Stimulated activated CD4-positive, alpha-beta T cell treated with anti-CD3 and anti-CD28 coated beads, Interleukin-15, amount 100 ng/mL, for 48 hours (primary cell): ENCODE data around the gene MALL.
"Not testable (repeated sequence)": the region's sequence is repeated elsewhere in the genome, so short reads cannot be mapped to it uniquely, and the experiment has no call there.

Source experiments
- DNase-seq, 2 donors: peaks; one replicate each; pipeline ENCODE4 v3.0.0-alpha.2; 2020; ENCODE audit warnings: low read depth in 2 of 2

MALL gene

GRCh38 chr2:110097506-110098220 is 18.0 kb downstream of the MALL start:
- no peak for DNase-seq

DNA sequence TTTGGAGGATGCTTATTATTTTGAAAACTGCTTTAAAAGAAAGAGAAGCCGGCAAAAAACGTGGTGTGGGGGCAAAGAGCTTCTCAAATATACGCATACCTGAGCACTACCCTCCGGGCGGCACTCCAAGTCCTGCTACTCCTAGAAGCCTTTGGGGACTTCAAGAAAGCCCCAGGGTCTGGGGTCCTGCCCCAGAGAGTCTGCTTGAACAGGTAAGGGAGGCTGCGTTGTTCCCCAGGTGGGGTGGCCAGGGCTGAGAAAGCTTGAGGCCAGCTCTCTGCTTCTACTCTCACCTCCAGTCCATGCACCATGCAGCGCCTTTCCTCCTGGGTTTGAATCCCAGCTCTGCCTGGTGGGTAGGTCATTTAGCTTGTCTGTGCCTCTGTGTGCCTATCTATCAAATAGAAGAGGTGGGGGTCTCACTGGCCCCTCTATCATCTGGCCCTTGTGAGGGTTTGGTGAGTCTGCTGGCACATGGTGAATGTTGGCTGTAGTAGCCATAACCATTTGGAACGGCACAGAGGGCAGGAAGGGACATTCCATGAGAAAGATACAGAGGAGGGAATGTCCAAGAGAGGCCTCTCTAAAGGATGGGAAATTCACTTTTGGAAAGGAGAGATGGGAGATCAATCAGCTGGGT is 19.5 kb downstream of the MALL start:
- no peak for DNase-seq

DNA sequence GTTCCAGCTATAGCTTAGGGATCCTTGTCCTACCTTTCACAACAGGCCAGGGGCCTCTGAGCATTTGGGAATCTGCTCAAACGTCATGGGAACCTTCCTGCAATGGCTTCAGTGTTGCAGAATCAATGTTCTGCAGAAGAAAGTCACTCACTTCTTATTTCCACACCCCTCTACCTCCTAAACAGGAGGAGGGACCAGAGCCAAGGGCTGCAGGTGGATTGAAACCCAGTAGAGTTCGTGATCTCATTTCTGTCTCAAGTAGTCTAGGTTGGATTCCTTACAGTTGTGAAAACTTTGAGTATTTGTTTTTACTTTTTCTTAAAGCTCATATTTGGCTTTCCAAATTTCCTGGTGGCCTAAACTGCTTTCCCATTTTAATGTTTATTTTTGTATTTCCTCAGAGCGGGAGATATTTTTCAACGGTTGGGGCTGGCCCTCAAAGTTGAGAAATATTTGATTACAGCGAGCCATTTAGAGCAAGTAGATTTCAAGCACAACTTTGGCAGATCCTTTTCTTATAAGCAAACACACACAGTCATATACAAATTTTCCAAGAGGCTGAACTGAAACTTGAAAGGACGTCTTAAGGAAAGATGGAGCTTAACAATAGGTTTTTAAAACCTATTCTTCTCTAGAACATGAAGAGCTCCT is 20.6 kb downstream of the MALL start:
- not testable (repeated sequence) for DNase-seq

DNA sequence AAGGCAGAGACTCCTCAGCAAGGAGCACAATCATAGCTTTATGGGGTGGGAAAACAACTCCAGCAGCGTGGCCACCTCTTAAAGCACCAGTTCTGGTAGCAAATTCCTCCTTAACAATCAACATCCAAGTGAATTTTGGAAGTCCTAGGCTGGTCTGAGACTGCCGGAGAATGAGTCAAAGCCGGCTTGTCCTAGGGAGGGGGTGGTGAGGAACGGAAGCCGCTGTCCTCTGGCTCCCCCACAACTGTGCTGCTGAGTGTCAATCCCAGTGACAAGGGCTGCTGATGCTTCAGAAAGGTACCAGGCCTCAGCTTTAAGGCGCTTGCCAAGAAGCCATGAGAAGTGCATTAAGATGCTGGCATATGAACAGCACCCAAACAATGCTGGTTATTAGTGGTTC is 21.7 kb downstream of the MALL start:
- not testable (repeated sequence) for DNase-seq

DNA sequence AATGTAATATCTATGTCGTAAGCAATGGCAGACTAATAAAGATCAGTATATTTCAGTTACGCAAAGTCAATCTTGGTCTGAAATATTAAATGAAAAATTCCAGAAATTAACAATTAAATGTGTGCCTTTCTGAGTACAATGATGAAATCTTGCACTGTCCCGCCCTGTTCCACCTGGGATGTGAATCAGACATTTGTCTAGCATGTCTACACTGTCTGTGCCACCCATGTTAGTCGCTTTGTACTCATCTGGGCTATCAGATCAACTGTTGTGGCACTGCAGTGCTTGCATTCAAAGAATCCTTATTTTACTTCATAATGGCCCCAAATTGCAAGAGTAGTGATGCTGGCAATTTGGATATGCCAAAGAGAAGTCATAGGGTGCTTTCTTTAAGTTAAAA is 25.5 kb downstream of the MALL start:
- not testable (repeated sequence) for DNase-seq

DNA sequence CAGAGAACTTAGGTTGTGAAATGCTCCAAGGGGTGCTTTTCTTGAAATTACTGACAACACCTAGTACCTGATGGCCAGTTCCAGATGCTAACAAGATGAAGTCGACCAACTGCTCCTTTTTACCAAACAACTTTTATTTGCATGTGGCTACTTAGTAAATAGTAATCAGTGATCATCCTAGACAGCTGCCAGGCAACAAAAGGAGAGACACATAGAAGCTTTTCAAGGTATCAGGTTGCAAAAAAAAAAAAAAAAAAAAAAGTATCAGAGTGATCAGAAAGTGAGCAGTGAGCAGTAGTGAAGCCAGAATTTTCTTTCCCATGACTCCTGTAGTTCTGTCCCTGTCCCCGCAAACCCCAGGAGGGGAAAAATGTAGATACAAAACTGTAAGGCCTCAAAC is 31.9 kb downstream of the MALL start:
- not testable (repeated sequence) for DNase-seq

DNA sequence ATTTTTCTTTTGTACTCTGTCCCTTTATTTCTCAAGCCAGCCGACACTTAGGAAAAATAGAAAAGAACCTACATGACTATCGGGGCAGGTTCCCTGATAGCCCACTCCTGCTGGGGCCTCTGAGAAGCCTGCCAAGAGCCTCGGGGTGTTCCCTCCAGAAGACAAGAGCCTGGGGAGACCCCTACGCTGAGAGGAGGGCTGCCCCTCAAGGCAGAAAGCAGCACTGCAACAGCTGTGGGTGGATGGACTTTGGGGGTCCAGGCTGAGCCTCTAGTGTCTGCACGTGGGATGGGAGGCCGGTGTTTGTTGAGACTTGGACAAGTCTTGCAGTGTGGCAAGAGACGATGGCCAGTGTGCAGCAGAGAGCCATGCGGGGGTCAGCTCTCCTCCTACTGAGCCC is 32.5 kb downstream of the MALL start:
- DNase-seq: not testable (repeated sequence)

DNA sequence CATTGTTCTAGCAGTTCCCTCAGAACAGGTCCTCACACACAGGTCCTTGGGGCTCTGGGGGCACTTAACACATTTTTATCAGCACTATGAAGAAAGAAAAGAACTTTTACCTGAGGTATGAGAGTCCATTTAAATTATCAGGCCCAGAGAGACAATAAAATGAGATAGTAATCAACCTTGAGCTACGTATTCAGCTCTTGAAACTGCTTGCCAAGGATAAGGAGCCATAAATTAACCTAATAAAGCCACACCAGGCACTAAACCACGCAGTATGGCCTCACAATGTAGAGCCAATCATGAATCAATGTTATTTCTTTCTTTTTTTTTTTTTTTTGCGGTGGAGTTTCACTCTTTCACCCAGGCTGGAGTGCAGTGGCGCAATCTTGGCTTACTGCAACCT is 37.5 kb downstream of the MALL start:
- DNase-seq: not testable (repeated sequence)

GRCh38 chr2:110075896-110076295 is 39.7 kb downstream of the MALL start:
- DNase-seq: not testable (repeated sequence)

DNA sequence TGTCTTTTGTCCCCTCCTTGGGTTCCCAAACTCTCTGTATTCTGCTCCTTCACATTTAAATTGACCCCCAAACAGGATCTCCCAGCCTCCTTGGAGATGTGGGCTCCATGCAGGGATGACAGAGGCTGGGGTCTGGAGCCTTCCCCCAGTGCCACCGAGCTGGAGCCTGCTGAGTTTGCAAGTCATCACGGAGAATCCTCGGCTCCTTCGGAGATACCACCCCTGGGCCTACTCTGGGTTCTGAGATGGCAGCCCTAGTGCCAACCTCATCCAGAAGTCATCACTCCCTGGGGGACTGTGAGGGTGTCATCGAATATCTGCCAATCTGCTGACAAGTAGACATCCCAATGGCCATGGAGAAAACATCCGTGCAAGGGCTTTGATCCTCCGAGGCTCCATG is 45.8 kb downstream of the MALL start:
- not testable (repeated sequence) for DNase-seq

DNA sequence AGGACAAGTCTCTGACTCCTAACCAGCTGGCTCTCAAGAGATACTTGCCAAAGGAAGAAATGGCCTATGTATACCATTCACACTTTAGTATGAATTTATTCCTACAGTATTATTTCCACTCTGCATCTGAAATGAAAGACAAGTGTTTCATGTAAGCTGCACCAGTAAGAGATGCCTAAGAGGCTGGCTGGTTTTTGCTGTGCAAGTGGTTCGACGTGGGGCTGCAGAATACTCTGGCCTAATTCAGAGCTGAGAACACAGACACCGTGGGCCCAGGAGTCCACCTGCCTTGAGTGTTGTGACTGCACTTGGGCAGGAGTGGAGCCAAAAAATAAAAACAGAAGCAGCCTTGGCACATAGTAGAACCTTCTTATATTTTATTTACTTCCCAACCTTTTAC is 47.5 kb downstream of the MALL start:
- not testable (repeated sequence) for DNase-seq

- DNase-seq: not testable (repeated sequence)
These were observed 53.3 kb downstream of the MALL start for GRCh38 chr2:110062332-110062731.

GRCh38 chr2:110060550-110060949 is 55.1 kb downstream of the MALL start:
- not testable (repeated sequence) for DNase-seq

DNA sequence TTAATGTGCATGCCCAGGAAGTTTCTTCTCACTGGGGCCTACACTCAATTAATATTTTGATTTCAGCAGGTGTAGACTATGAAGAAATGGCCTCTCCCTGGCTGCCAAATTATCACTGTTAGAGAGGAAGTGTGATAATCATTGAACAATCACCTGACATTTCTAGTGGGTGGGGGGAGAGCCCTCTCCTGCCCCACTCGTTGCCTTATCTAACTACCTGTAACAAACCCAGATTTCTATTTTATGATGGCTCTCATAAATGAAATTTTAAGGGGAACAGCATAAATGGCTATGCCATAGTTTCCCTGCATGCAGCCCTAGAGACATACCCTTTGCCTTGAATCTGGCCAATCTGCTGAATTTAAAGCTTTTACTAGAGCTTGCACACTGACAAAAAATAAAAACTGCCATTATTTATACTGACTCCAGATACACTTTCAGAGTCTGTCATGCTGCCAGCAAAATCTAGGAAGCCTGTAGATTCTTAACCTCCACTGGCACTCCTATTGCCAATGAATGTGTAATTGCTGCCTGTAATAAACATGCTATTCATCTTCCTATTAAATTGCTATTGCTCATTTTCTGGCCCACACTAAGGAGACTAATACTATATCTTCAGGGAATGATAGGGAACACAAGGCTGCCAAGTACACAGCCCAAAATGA is 55.8 kb downstream of the MALL start:
- DNase-seq: not testable (repeated sequence)

DNA sequence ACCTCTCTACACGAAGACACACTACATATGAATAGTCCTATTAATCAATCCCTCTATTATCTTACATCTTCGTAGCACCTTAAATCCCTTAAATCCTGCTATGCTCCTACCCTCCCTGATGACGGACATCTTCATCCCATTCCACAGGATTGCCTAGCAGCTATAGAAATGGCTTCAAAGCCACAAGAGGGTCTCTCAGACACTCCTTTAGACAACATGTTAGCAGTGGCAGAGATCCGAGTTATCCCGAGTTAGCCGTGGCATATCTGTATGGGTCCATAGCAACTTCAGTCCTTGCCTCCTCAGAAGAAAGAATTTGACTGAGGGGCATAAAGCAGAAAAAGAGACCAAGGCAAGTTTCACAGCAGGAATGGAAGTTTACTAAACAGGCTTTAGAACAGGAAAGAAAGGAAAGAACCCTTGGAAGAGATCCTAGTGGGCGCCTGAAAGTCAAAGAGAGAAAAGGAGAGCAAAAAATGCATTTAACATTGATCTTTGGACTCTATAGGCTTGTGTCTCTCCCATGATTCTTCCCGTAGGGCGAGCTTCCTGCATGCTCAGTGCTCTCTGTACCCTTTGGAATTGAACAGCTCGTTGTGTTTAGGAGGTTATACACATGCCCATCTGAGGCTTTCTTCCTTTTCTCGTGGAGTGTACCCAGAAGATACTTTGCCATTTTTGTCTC is 56.5 kb downstream of the MALL start:
- DNase-seq: not testable (repeated sequence)

DNA sequence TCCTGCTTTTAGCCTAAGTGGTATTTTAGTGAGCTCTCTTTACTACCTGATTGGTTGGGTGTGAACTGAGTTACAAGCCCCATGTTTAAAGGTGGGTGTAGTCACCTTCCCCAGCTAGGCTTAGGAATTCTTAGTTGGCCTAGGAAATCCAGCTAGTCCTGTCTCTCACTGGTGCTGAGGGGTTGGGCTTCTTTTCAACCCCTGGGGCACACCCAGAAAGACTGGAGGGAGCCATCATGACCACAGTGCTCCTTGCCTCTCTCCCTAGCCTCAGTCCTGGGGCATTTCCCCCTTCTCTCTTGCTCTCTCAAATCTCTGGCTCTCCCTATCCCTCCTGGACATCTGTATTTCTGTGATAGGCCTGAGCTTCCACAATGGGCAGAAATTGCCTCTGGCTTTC is 57.6 kb downstream of the MALL start:
- DNase-seq: not testable (repeated sequence)

- DNase-seq: not testable (repeated sequence)
These were observed 59.7 kb downstream of the MALL start for GRCh38 chr2:110055819-110056408.

- not testable (repeated sequence) for DNase-seq
These were observed 60.9 kb downstream of the MALL start for GRCh38 chr2:110054521-110055407.

DNA sequence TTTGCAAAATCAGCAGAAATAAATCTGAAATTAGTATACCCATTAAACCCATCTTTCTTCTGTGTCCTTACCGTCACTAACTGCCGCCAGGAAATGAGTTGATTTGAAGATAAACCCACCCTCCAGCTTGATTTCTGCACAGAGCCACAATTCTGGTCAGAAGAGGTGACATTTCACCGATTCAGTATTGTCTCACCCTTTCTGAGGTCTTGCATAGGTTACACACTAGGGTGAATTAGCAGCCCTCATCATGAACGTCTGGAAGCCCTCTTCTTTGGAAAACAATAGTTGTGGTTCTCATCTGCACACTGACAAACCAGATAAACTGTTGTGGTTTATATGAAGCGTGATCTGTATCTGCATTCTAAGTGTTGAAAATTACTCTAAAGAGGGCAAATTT is 61.9 kb downstream of the MALL start:
- not testable (repeated sequence) for DNase-seq

- DNase-seq: not testable (repeated sequence)
These were observed 63.5 kb downstream of the MALL start for GRCh38 chr2:110052166-110052565.
